DMS114 treated with DMSO at 0.1 percent for 48 hours (cell line): ENCODE measurements around the gene NUCKS1.

ENCODE experiments used
- DNase-seq: peaks from one replicate; lab custom pipeline; 2025; ENCODE audit not compliant: unreplicated experiment; lab: John Stamatoyannopoulos, UW

The NUCKS1 gene

GRCh38 chr1:205670611-205671430, 79.2 kb downstream of the NUCKS1 start:
- DNase-seq = no peak

- no peak for DNase-seq
Measured at GRCh38 chr1:205670150-205670446, 79.9 kb downstream of the NUCKS1 start.

GRCh38 chr1:205669341-205670149, 80.4 kb downstream of the NUCKS1 start:
- DNase-seq = no peak

- no peak for DNase-seq
Measured at GRCh38 chr1:205668951-205669340, 81.0 kb downstream of the NUCKS1 start.

GRCh38 chr1:205667909-205668643, 81.9 kb downstream of the NUCKS1 start:
- DNase-seq = no peak

- DNase-seq = no peak
Measured at GRCh38 chr1:205666372-205667166, 83.4 kb downstream of the NUCKS1 start.

GRCh38 chr1:205665201-205666045, 84.6 kb downstream of the NUCKS1 start:
- DNase-seq = no peak

GRCh38 chr1:205664399-205665017, 85.5 kb downstream of the NUCKS1 start:
- no peak for DNase-seq

GRCh38 chr1:205663286-205663936, 86.6 kb downstream of the NUCKS1 start:
- no peak for DNase-seq
